A549 (cell line): ENCODE results near the gene ACP3.

Source experiments
- CTCF ChIP-seq: fragments of >200 bp; sonication (Bioruptor Twin); formaldehyde crosslinking; IDR thresholded peaks from 3 replicates; pipeline ENCODE4 v1.5.1; 2016
- EHF ChIP-seq: fragments of 250-450 bp; sonication (Bioruptor Pico); IDR thresholded peaks from 2 replicates; pipeline ENCODE4 v1.5.0; 2020; ENCODE audit warnings: mild to moderate bottlenecking
- ESRRA ChIP-seq: fragments of 150-350 bp; IDR thresholded peaks from 2 replicates; pipeline ENCODE4 v1.6.1; 2014; ENCODE audit warnings: mild to moderate bottlenecking, low read length, borderline replicate concordance
- HDAC2 ChIP-seq: fragments of 200-600 bp; sonication (generic); IDR thresholded peaks from 2 replicates; pipeline ENCODE4 v1.6.1; 2016
- MYC ChIP-seq: IDR thresholded peaks from 2 replicates; pipeline ENCODE4 v1.6.1; 2012; ENCODE audit warnings: mild to moderate bottlenecking, inconsistent platforms, low read length, improper control_type of control experiment, borderline replicate concordance
- POLR2A ChIP-seq: IDR thresholded peaks from 2 replicates; pipeline ENCODE4 v1.6.1; 2012; ENCODE audit warnings: mild to moderate bottlenecking, low read length
- RFX5 ChIP-seq: fragments of 450-650 bp; IDR thresholded peaks from 2 replicates; pipeline ENCODE4 v1.7.1; 2014; ENCODE audit warnings: antibody characterized with exemption, mild to moderate bottlenecking, moderate library complexity
- TF ChIP-seq, protein P1 (sequence below): fragments of 450-650 bp; IDR thresholded peaks from 2 replicates; pipeline ENCODE4 v1.6.1; 2014; ENCODE audit warnings: antibody characterized with exemption

DNA sequence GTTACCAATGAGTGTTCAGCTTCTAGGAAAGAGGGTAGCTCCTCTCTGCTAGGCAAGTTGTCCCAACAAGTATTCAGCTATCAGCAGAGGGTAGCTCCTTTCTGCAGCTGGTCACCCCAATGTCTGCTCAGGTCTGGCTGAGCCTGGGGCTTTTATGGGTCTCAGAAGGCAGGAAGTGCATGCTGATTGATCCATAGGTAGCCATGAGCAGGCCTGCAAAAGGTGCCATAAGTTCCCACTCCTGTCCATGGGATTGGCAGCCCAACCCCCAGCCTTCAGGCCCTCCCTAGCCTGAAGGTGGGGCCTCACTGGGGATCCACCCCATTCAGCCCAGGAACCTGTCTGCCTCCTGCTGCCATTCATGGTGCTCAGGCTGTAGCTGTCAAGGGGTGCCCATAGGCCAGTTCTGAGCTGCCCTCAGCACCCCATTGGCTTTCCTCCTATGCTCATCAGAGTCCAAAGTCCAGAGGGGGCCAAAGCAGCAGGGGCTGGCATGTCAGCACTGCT, 65.5 kb downstream of the ACP3 start:
- TF ChIP-seq EHF (CRISPR knock-in tag) (no peak), POLR2A (no peak), CTCF (no peak), HDAC2 (no peak), MYC (no peak), ESRRA (no peak), RFX5 (no peak)
- TF ChIP-seq, protein P1, sequence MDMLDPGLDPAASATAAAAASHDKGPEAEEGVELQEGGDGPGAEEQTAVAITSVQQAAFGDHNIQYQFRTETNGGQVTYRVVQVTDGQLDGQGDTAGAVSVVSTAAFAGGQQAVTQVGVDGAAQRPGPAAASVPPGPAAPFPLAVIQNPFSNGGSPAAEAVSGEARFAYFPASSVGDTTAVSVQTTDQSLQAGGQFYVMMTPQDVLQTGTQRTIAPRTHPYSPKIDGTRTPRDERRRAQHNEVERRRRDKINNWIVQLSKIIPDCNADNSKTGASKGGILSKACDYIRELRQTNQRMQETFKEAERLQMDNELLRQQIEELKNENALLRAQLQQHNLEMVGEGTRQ, result no peak
